HL-60 (cell line): ENCODE results near the gene RTP5.

Source experiments
- GABPA ChIP-seq: IDR thresholded peaks from 2 replicates; pipeline ENCODE4 v1.6.1; 2012; ENCODE audit warnings: low read depth
- POLR2AphosphoS5 ChIP-seq: IDR thresholded peaks from 2 replicates; pipeline ENCODE4 v1.6.1; 2012; ENCODE audit warnings: low read depth
- SPI1 ChIP-seq: IDR thresholded peaks from 2 replicates; pipeline ENCODE4 v1.6.1; 2012; ENCODE audit warnings: low read depth, mild to moderate bottlenecking, borderline replicate concordance
- TF ChIP-seq, protein P1 (sequence below): IDR thresholded peaks from one replicate; pipeline ENCODE4 v1.5.1; 2011; ENCODE audit warnings: low read length, control low read depth, inconsistent platforms; ENCODE audit not compliant: insufficient read depth
- TF ChIP-seq, protein P2 (sequence below): IDR thresholded peaks from 2 replicates; pipeline ENCODE4 v1.6.1; 2012; ENCODE audit warnings: low read depth; ENCODE audit not compliant: insufficient replicate concordance

DNA sequence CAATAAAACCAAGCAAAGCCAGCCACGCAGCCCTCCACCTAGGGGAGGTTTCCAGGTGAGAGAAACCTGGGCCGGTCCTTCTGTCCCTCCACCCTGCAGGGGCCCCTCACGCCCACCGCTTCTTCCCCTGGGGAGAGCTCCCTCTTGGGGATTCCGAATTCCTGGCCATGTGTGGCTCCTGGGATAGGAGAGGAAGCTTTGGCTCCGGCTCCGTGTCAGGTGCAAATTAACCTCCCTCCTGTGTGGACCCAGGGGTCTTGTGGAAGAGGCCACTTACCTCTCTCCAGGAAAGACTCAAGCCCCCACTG lies 4.2 kb downstream of the RTP5 start:
- TF ChIP-seq, protein P1, sequence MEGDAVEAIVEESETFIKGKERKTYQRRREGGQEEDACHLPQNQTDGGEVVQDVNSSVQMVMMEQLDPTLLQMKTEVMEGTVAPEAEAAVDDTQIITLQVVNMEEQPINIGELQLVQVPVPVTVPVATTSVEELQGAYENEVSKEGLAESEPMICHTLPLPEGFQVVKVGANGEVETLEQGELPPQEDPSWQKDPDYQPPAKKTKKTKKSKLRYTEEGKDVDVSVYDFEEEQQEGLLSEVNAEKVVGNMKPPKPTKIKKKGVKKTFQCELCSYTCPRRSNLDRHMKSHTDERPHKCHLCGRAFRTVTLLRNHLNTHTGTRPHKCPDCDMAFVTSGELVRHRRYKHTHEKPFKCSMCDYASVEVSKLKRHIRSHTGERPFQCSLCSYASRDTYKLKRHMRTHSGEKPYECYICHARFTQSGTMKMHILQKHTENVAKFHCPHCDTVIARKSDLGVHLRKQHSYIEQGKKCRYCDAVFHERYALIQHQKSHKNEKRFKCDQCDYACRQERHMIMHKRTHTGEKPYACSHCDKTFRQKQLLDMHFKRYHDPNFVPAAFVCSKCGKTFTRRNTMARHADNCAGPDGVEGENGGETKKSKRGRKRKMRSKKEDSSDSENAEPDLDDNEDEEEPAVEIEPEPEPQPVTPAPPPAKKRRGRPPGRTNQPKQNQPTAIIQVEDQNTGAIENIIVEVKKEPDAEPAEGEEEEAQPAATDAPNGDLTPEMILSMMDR: no peak
- TF ChIP-seq POLR2AphosphoS5 (no peak), GABPA (no peak), SPI1 (no peak)
- TF ChIP-seq, protein P2, sequence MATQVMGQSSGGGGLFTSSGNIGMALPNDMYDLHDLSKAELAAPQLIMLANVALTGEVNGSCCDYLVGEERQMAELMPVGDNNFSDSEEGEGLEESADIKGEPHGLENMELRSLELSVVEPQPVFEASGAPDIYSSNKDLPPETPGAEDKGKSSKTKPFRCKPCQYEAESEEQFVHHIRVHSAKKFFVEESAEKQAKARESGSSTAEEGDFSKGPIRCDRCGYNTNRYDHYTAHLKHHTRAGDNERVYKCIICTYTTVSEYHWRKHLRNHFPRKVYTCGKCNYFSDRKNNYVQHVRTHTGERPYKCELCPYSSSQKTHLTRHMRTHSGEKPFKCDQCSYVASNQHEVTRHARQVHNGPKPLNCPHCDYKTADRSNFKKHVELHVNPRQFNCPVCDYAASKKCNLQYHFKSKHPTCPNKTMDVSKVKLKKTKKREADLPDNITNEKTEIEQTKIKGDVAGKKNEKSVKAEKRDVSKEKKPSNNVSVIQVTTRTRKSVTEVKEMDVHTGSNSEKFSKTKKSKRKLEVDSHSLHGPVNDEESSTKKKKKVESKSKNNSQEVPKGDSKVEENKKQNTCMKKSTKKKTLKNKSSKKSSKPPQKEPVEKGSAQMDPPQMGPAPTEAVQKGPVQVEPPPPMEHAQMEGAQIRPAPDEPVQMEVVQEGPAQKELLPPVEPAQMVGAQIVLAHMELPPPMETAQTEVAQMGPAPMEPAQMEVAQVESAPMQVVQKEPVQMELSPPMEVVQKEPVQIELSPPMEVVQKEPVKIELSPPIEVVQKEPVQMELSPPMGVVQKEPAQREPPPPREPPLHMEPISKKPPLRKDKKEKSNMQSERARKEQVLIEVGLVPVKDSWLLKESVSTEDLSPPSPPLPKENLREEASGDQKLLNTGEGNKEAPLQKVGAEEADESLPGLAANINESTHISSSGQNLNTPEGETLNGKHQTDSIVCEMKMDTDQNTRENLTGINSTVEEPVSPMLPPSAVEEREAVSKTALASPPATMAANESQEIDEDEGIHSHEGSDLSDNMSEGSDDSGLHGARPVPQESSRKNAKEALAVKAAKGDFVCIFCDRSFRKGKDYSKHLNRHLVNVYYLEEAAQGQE: no peak
